GM18909 (cell line): Measurements from ENCODE around the gene PTGES3L.
"Not testable (repeated sequence)": the region's sequence is repeated elsewhere in the genome, so short reads cannot be mapped to it uniquely, and the experiment has no call there.

ENCODE experiments used
- ATAC-seq: cut with Tn5 transposase; IDR thresholded peaks from one replicate; pipeline ENCODE4 v1.9.1; 2021; ENCODE audit warnings: mild to moderate bottlenecking; ENCODE audit not compliant: unreplicated experiment, poor library complexity

PTGES3L gene

DNA sequence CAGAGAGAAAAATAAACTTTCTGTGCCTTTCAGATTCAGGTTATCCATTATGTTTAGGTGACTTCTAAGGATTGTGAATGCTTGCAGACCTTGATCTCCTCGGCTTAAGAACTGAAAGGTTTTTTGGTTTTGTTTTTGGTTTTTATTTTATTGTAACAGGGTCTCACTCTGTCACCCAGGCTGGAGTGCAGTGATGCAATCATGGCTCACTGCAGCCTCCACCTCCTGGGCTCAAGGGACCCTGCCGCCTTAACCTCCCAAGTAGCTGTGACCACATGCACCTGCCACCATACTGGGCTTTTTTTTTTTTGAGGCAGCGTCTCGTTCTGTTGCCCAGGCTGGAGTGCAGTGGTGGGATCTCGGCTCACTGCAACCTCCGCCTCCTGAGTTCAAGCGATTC lies 56.4 kb downstream of the PTGES3L start:
- not testable (repeated sequence) for ATAC-seq

DNA sequence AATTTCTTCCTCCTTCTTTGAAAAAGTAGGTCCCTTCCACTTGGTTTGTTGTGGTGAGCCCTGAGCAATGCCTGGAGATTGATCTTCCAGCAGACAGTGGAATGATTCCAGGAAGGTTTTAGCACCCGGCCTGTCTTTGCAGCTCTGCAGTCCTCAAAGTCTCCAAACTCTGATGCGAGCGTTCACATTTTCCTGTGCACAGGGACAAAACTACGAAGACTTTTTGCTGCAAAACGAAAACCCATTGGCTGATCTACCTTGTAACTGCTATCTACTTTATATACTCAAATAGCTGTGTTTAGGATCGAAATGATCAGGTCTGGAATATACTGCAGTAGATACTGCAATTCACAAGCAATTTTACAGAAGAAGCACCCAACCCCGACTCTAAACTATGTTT lies 57.6 kb downstream of the PTGES3L start:
- ATAC-seq: no peak

DNA sequence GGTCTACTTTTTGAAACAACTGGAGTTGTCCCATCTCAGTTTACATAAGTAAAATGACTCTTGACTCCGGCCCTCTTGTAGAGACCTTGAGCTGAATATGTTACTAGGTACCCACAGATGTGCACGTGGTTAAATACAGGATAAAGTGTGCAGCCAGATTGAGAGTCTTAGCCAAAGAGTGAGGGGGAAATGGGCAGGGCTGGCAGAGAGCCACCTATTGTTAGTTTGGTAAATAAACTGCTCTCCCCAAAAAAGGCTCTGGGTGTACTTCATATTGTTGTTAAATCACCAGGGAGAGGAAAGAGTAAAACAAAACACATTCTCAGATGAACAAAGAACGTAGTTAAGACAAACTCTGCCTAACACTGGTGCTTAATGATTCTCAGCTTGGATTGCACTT lies 59.0 kb downstream of the PTGES3L start:
- no peak for ATAC-seq

DNA sequence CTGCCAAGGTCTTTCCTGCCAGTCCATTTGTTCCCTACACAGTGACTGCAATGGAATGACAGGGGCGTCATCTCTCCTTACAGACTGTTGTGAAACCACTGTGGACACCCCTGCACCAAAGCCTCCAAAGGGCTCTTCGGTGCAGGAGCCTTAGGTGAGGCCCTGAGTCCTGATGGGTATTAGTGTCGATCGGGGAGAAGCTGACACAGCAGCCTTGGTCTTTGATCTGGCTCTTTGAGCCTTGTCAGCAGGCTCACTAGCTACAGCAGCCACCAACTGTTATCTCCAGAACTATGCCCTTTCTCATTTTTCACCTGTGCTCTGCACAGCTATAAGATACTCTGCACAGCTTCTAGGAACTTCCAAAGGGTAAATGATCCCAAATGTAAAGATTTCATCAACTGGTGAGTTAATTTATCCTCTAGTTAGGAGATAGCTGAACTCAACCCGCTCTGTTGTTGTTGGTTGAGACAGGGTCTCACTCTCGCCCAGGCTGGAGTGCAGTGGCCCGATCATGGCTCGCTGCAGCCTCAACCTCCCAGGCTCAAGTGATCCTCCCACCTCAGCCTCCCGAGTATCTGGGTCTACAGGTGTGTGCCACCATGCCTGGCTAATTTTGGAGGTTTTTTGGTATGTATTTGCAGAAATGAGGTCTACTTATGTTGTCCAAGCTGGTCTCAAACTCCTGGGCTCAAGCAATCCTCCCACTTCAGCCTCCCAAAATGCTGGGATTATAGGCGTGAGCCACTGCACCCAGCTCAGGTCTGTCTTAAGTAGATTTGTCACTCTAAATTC lies 59.6 kb downstream of the PTGES3L start:
- ATAC-seq: no peak

DNA sequence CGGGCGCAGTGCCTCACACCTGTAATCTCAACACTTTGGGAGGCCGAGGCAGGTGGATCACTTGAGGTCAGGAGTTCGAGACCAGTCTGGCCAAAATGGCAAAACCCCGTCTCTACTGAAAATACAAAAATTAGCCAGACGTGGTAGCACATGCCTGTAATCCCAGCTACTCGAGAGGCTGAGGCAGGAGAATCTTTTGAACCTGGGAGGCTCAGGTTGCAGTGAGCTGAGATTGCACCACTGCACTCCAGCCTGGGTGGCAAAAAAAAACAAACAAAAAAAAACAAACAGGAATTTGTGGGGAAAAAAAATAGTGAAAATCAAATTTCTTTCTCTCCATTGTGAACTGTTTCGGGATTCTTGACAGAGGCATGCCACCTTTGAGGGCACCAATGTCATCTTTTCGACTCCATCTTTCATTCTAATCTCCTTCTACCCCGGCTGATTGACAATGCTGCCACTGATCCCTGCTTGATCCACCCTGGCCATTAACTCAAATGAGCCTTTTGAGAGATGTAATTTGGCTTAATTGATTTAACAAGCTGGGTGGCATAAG lies 60.3 kb downstream of the PTGES3L start:
- not testable (repeated sequence) for ATAC-seq

DNA sequence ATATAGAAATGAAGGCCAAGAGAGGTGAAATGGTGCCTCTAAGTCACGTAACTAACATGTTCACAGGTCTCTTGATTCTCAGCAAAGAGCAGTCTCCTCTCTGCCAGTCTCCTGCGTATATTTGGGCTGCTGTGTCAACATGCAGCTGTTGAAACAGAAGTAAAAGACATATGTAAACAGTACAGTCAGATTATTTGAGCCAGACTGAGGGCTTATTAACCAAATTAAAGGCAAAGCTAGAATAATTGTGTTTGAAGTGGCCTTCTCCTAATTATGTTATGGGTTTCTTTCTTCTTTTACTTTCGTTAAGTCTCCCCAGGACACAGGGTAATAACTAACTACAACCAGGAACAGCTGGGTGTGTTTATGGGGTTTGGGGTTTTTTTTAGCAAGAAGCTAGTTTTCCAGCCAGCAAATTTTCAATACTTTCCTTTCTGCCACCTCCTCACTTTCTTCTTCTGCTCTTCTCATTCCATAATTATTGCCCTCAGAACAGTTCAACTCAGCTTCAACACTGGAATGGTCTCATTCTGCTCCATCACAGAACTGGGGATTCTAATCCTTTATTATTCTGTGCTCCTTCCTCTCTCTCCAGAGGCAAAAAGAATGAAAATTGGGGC lies 60.9 kb downstream of the PTGES3L start:
- ATAC-seq: no peak
